Ovary (tissue), 9 donors: ENCODE measurements around the gene PPP6R2. TPM values are rescaled to one million over a fixed set of nuclear protein-coding genes. Genes with fewer than 3 reads are reported as not detected.
"Not testable (repeated sequence)": the region's sequence is repeated elsewhere in the genome, so short reads cannot be mapped to it uniquely, and the experiment has no call there.

Source experiments
- DNase-seq, 5 donors: peaks; one replicate each; pipeline ENCODE4 v3.0.0-alpha.2; 2019 to 2020
- H3K27ac ChIP-seq, 2 donors: fragments of 200-600 bp; one replicate each; pipeline versions ENCODE4 v1.5.1 to v1.8.0; 2019 to 2022
- H3K27me3 ChIP-seq: fragments of 200-600 bp; one replicate; pipeline ENCODE4 v1.8.0; 2022
- H3K36me3 ChIP-seq: fragments of 200-600 bp; sonication (generic); one replicate; pipeline ENCODE4 v1.5.1; 2019
- H3K4me1 ChIP-seq: one replicate; pipeline ENCODE4 v1.8.1; 2013; ENCODE audit warnings: mild to moderate bottlenecking, moderate library complexity; ENCODE audit not compliant: insufficient read depth
- H3K4me3 ChIP-seq: fragments of 200-600 bp; sonication (generic); one replicate; pipeline ENCODE4 v1.5.1; 2017
- H3K9me3 ChIP-seq, 2 donors: fragments of 200-600 bp in 1 of 2; sonication (generic) in 1 of 2; one replicate each; pipeline versions ENCODE4 v1.5.1 to v1.8.1; 2013 to 2019; ENCODE audit warnings: mild to moderate bottlenecking in 1 of 2, moderate library complexity in 1 of 2
- EP300 ChIP-seq: sonication (generic); formaldehyde crosslinking; IDR thresholded peaks from one replicate; pipeline ENCODE4 v1.6.1; 2017; ENCODE audit warnings: antibody characterized with exemption
- POLR2A ChIP-seq: fragments of 450-650 bp; IDR thresholded peaks from one replicate; pipeline ENCODE4 v1.6.1; 2017; ENCODE audit warnings: antibody characterized with exemption, mild to moderate bottlenecking, moderate library complexity
- WGBS, 3 donors: extraction: QIAGEN DNeasy Blood & Tissue Kit in 1 of 3; methylation state at CpG; one replicate each; pipeline versions ENCODE4 v1.1.5 to v1.1.7; 2013 to 2017; 5-methylcytosine and 5-hydroxymethylcytosine counted together
- intact Hi-C, 4 donors: fragments of 100-400 bp; cut with DNase I; formaldehyde crosslinking; loops; one replicate each; pipeline versions ENCODE4 v1.11.0 to v1.15.1; 2022 to 2023
- polyA plus RNA-seq, 2 donors: library from polyadenylated mRNA; stranded (reverse); fragments of 200-250 nt in 1 of 2; fragments of 350-450 nt in 1 of 2; fragmentation: Illumina TruSeq in 1 of 2; extraction: RNeasy Lipid Tissue Mini Kit (QIAGEN cat#74804) in 1 of 2; gene quantifications; one replicate each; pipeline ENCODE4 v1.2.3, GENCODE V29; 2013 to 2014
- total RNA-seq, 7 donors: library from RNA; depleted of rRNA in 2 of 7; stranded (reverse); fragments of >200 nt in 2 of 7; fragmentation: NEBNext Ultra II Directional in 3 of 7; extraction: Animal tissue kit (Norgen Biotek cat#: 25700) in 3 of 7; gene quantifications; one replicate each; pipeline versions ENCODE4 v1.1.0 to v1.2.4, GENCODE V29; 2016 to 2023
- TF ChIP-seq, protein P1 (sequence below), 3 donors: fragments of 450-650 bp in 2 of 3; fragments of 200-600 bp in 1 of 3; IDR thresholded peaks; one replicate each; pipeline versions ENCODE4 v1.5.1 to v1.8.0; 2016 to 2022; ENCODE audit warnings: antibody characterized with exemption in 3 of 3, mild to moderate bottlenecking in 1 of 3
- donor health status: DM: no; HTN: no; CAD: no; lungs with moderate emphysema.
- donor health status: DM: no; HTN: no; CAD: no.
- donor health status: Bipolar disorder and iron deficiency.
- donor health status: DM: yes; HTN: yes; CAD: no.
- donor health status: DM: no; HTN: no; CAD: no.
- donor health status: DM: yes; HTN: yes; CAD: no.

PPP6R2 gene
- total and polyA plus RNA-seq, 9 donors, result 8.2 to 52.9 (median 35.1) TPM

DNA sequence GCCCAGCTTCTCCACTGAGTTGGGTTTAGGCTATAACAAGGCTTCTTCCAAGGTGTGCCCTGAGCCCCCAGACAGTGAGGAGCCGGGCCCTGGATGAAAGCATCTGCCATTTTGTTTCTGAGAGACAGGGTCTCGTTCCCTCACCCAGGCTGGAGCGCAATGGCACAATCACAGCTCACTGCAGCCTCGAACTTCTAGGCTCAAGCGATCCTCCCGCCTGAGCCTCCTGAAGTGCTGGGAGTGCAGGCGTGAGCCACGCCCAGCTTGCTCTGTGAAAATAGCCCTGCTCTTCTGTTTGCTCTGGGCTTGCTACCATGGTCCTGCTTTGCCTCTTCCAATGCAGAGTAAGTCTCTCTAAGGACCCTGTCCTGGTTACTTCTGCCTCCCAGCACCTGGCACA, 23.0 kb upstream of the PPP6R2 start:
- Histone ChIP-seq H3K27ac (no peak overlapping the region), H3K36me3 (no peaks in the 10 kb centered on the region), H3K4me1 (no peaks in the 10 kb centered on the region), H3K9me3 (no peaks in the 10 kb centered on the region), H3K27me3 (no peaks in the 10 kb centered on the region), H3K4me3 (no peak overlapping the region)
- WGBS, 3 donors, result 79 to 93% (median 92%) methylated on average over 7 to 8 of the region's 8 CpGs
- intact Hi-C loops, result no loop called here
- TF ChIP-seq EP300 (no peak), POLR2A (no peak)
- TF ChIP-seq, protein P1, sequence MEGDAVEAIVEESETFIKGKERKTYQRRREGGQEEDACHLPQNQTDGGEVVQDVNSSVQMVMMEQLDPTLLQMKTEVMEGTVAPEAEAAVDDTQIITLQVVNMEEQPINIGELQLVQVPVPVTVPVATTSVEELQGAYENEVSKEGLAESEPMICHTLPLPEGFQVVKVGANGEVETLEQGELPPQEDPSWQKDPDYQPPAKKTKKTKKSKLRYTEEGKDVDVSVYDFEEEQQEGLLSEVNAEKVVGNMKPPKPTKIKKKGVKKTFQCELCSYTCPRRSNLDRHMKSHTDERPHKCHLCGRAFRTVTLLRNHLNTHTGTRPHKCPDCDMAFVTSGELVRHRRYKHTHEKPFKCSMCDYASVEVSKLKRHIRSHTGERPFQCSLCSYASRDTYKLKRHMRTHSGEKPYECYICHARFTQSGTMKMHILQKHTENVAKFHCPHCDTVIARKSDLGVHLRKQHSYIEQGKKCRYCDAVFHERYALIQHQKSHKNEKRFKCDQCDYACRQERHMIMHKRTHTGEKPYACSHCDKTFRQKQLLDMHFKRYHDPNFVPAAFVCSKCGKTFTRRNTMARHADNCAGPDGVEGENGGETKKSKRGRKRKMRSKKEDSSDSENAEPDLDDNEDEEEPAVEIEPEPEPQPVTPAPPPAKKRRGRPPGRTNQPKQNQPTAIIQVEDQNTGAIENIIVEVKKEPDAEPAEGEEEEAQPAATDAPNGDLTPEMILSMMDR (IDR thresholded peaks at IDR 0.05), result no peak
- no peak for DNase-seq

GRCh38 chr22:50320671-50321325, 22.3 kb upstream of the PPP6R2 start:
- H3K4me1 ChIP-seq, result no peaks in the 10 kb centered on the region
- H3K9me3 ChIP-seq, result no peaks in the 10 kb centered on the region
- H3K27me3 ChIP-seq, result no peaks in the 10 kb centered on the region
- no peaks in the 10 kb centered on the region for H3K36me3 ChIP-seq
- DNase-seq, result no peak
- no peak overlapping the region for H3K27ac ChIP-seq
- intact Hi-C loops, result no loop called here
- TF ChIP-seq, protein P1 (IDR thresholded peaks at IDR 0.05), result no peak
- TF ChIP-seq POLR2A (no peak), EP300 (no peak)
- WGBS, 3 donors, result 85 to 86% (median 85%) methylated on average over 10 of the region's 10 CpGs
- H3K4me3 ChIP-seq, result no peak overlapping the region

GRCh38 chr22:50322382-50323104, 20.6 kb upstream of the PPP6R2 start:
- H3K27me3 ChIP-seq, intact Hi-C loops, H3K27ac ChIP-seq, H3K4me3 ChIP-seq, DNase-seq, H3K36me3 ChIP-seq, H3K4me1 ChIP-seq, H3K9me3 ChIP-seq: not testable (repeated sequence)
- WGBS, 3 donors, result 83 to 91% (median 88%) methylated on average over 10 of the region's 10 CpGs

GRCh38 chr22:50323900-50324299, 19.2 kb upstream of the PPP6R2 start:
- no peak overlapping the region for H3K4me3 ChIP-seq
- WGBS, 3 donors, result 95 to 97% (median 97%) methylated on average over 5 of the region's 5 CpGs
- H3K36me3 ChIP-seq, result no peaks in the 10 kb centered on the region
- H3K27me3 ChIP-seq, result no peaks in the 10 kb centered on the region
- TF ChIP-seq EP300 (no peak), POLR2A (no peak)
- TF ChIP-seq, protein P1 (IDR thresholded peaks at IDR 0.05), result no peak
- no peak overlapping the region for H3K27ac ChIP-seq
- peaks cover 4% of the 10 kb centered on the region for H3K4me1 ChIP-seq
- no peaks in the 10 kb centered on the region for H3K9me3 ChIP-seq
- intact Hi-C loops, result no loop called here
- DNase-seq, result no peak
